ENCODE results near the gene VWA7.

The VWA7 gene

GRCh38 chr6:31749301-31750036 lies 27.7 kb downstream of the VWA7 start:
- DNase-seq = no peak

GRCh38 chr6:31744422-31744821 lies 32.7 kb downstream of the VWA7 start:
- no peak for DNase-seq

- DNase-seq = no peak
Observed at GRCh38 chr6:31742894-31743293, 34.2 kb downstream of the VWA7 start.

- no peak for DNase-seq
Observed at GRCh38 chr6:31741815-31742214, 35.3 kb downstream of the VWA7 start.

DNA sequence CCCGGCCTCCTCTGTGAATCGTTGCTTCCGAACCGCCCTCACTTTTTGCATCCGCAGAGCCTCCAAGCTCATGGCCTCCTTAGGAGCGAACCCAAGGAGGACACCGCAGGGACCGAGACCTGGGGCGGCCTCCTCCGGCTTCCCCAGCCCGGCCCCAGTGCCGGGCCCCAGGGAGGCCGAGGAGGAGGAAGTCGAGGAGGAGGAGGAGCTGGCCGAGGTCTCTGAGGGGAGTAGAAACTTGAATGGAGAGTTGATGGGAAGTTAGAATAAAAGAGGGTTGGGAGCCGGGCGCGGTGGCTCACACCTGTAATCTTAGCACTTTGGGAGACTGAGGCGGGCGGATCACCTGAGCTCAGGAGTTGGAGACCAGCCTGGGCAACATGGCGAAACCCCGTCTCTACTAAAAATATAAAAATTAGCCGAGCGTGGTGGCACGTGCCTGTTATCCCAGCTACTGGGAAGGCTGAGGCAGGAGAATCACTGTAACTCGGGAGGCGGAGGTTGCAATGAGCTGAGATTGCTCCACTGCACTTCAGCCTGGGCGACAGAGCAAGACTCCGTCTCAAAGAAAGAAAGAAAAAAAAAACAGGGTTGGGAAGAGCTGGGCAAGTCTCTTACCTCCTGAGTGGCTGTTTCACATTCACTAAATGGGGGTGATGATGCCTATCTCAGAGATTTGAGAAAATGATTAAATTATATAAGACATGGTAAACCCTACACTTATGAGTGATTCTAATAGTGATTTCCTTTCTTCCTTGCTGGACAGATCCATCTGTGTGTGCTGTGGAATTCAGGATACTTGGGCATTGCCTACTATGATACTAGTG lies 36.5 kb downstream of the VWA7 start:
- peak; percentile 34 for DNase-seq

DNA sequence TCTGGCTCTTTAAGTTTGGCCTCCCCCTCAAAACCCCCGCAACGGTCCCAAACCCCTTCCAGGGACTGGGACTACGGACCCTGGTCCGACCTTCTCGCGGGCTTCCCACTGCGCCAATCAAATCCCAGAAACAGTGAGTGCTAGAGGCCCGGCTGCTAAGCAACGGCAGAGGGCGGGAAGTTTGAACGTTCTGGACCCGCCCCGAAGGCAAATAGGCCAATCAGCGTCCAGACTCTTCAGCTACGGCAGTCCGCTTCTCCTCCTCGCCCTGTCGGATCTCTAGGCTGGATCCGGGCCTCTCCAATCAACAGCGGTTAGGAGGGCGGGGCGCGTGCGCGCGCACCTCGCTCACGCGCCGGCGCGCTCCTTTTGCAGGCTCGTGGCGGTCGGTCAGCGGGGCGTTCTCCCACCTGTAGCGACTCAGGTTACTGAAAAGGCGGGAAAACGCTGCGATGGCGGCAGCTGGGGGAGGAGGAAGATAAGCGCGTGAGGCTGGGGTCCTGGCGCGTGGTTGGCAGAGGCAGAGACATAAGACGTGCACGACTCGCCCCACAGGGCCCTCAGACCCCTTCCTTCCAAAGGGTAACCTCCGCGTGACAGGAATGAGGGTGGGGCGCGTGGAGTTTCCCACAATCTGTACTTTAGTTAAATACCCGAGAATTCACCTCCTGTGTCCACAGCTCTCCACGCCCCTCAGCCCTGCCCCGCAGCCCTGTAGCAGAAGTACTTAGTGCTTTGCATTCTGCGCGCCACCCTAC lies 37.3 kb downstream of the VWA7 start, which contains the start of gene MSH5:
MSH5 (plus strand) TSS at position 367 of the 758 bp plus-strand sequence. CDS start 462 bp downstream, outside the sequence.
- DNase-seq = peak; percentile 99

GRCh38 chr6:31737991-31738979 lies 38.8 kb downstream of the VWA7 start:
- DNase-seq = peak; percentile 97

DNA sequence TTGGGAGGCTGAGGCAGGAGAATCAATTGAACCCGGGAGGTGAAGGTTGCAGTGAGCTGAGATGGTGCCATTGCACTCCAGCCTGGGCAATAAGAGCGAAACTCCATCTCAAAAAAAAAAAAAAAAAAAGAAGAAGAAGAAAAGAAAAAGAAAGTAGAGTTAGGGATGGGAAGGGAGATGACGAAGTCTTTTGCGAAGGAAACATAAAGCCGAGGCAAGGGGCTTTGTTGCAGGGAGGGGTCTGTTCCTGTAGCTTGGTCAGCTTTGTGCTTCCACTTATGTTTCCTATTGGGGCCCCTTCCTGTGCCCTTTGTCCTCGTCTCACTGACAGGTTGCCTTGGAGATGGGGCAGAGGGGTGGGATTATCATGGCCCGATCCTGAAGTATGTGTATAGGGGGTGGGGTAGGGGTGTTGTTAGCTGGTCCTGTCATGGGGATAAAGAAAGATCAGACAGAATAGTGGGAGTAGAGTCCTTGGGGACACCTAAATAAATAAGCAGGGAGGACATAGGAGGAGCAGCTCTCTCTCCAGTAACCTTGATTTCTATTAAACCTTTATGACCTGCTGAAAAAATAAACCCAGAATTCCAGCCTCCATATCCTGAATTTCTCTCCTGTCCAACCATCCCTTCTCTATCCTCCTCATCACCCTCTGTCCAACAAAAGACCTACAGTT lies 39.7 kb downstream of the VWA7 start:
- peak; percentile 84 for DNase-seq

DNA sequence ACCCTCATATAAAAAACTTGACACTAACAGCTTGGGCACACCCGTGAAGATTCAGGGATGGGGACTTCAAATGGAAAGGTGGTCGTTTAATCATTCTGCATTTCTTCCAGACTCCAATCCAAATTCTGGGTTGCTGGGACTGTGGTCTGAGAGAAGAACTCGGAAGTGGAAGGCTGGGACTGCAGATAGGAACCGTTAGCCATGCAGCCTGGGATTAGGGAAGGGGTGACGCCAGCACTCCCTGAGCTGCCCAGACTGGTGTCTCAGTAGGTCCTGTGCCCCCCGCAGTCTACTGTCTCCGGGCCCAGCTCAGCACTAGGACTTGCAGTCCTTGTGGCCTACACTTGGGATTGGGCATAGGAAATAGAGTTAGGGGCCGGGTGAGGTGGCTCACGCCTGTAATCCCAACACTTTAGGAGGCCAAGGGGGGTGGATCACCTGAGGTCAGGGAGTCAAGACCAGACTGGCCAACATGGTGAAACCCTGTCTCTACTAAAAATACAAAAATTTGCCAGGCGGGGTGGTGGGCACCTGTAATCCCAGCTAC lies 40.3 kb downstream of the VWA7 start:
- DNase-seq = peak; percentile 30

GRCh38 chr6:31736021-31736767 lies 40.9 kb downstream of the VWA7 start, which contains the start of gene CLIC1:
TSS of gene CLIC1 (minus strand) at chr6:31736530. CDS start at chr6:31736300, 230 bp downstream.
- peak; percentile 81 for DNase-seq

- peak; percentile 52 for DNase-seq
Observed at GRCh38 chr6:31734821-31735406, 42.2 kb downstream of the VWA7 start.

- DNase-seq = no peak
Observed at GRCh38 chr6:31734247-31734820, 42.8 kb downstream of the VWA7 start.

GRCh38 chr6:31733734-31734133 lies 43.4 kb downstream of the VWA7 start:
- DNase-seq = no peak

- no peak for DNase-seq
Observed at GRCh38 chr6:31732029-31732428, 45.1 kb downstream of the VWA7 start.

DNA sequence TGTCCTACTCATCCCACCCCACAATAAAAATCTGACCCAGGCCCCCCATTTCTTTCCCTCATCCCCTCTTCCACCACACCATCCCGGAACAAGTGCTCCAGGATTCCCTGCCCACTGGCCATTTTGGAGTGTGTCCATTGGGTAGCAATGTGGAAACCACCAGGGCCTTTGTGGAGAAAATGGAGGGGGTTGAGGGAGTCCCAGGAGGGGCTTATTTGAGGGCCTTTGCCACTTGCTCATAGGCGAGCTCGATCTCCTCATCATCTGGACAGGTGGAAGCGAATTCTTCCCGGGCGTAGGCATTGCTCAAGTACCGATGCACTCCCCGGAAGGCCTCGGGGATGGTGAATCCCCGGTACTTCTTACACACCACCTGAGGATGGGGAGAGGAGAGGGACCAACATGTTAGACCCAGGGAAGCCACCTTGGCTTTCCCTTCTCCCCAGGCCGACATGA lies 46.5 kb downstream of the VWA7 start:
- DNase-seq = no peak

DNA sequence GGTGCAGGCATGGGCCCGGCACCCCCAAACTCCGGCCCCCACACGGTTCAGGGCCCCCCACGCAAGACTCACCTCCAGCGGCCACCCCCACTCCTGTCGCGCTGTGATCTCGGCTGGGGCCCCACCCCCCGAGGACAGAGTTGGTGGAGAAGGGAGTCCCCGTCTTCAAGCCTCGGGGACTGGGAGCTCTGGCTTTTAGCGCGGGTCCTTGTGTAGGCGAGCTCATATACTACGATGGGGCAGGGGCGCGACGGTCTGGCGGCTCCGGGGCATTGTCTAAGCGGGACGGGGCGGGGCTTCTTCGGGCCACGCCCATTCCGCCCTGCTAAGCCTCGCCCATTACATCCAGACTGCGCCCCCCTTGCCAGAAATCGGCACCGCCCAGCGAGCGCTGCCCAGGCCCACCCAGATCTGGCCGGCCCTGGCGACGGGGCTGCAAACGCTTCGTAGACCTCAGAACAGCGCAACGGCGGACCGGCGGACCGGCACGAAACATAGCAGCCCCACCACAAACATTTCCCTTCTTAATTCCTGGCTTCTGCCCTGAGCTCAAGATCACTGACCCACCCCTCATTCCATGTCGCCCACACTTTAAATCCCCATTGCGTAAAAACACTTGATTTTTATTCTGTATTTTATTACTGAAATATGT lies 47.0 kb downstream of the VWA7 start:
- no peak for DNase-seq

DNA sequence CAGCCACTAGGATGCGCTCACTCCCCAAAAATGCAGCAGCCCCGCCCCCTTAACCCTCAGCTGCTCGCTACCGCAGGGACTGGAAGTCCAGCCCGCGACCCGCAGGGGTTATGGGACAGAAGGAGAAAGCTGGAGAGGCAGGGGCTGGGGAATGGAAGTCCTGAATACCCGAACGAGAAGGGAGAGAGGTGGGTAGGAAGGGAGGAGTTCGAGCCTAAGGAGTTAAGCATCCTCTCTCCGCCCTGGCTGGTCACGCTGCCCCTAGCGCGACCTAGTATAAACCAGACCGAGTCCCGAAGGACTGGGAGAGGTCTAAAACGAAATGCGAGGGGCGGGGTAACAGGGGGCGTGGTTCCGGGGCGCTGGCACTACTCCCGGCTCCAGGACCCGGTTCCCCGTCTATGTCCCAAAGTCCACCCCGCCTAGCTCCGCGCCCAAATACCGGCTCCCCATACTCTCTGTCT lies 47.6 kb downstream of the VWA7 start:
- DNase-seq = peak; percentile 33

DNA sequence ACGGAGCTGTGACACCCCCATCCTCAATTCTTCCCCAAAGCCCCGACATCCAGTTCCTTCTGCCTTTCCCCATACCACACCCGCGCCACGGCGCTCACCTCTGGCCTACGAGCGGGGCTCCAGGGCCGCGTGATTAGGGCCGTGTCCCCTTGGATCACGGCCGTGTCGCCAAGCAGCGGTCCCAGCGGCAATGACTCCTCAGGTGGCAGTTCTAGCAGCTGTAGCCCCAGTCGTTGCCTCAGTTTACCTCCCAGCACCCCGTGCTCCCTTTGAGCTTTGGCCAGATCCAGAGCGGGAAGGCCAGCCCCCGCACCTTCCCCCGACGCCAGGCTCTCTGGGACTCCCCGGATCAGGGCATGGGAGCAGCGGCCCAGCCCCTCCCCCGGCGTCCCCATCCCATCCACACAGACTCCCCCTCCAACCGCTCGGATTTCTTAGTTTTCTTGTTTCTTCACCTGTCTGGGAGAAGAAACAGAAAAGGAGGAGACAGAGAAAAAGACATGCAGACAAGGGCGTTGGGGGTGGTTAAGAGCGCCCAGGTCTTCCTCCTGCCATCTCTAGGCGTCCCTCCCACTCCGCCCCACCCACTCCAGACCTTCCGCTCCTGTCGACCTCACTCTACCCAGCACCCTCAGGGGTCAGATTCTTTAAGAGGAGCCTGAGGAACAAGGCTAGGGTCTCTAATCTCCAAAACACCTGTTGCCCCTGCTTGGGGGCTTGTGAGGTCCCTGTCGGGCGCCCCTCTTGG lies 48.2 kb downstream of the VWA7 start, which contains the start of gene DDAH2:
DDAH2 (minus strand) TSS at position 533 of the 748 bp plus-strand sequence; CDS start at position 395, 138 bp downstream.
- no peak for DNase-seq
